Body of pancreas (tissue), 4 donors: ENCODE data around the gene PHOX2B.

Experiments
- POLR2A ChIP-seq, 3 donors: fragments of 450-650 bp; IDR thresholded peaks; one replicate each; pipeline ENCODE4 v1.6.1; 2016; ENCODE audit warnings: antibody characterized with exemption in 3 of 3, mild to moderate bottlenecking in 2 of 3
- TF ChIP-seq, protein P1 (sequence below), 7 experiments: fragments of 450-650 bp in 4 of 7; fragments of 200-600 bp in 3 of 7; sonication (generic) in 3 of 7; IDR thresholded peaks; one replicate each; pipeline ENCODE4 v1.5.1; 2016 to 2019; ENCODE audit warnings: antibody characterized with exemption in 7 of 7

DNA sequence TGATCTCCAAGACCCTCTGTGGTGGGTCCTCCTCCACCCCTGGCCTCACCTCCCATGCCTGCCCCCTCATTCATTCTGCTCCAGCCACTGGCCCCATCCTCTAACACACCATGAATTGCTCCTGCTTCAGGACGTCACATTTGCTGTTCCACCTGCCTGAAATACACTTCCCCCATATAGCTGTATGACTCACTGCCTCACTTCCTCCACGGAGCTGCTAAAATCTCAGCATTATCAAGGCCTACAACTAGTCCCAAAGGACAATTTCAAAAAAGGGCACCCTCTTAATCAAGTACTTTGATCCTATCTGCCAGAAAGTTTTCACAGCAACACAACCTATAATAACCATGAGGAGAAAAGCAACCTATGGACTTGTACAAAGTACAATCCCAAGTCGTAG is 43.6 kb upstream of the PHOX2B start:
- TF ChIP-seq POLR2A (IDR thresholded peaks at IDR 0.05) = no peak
- TF ChIP-seq, protein P1, sequence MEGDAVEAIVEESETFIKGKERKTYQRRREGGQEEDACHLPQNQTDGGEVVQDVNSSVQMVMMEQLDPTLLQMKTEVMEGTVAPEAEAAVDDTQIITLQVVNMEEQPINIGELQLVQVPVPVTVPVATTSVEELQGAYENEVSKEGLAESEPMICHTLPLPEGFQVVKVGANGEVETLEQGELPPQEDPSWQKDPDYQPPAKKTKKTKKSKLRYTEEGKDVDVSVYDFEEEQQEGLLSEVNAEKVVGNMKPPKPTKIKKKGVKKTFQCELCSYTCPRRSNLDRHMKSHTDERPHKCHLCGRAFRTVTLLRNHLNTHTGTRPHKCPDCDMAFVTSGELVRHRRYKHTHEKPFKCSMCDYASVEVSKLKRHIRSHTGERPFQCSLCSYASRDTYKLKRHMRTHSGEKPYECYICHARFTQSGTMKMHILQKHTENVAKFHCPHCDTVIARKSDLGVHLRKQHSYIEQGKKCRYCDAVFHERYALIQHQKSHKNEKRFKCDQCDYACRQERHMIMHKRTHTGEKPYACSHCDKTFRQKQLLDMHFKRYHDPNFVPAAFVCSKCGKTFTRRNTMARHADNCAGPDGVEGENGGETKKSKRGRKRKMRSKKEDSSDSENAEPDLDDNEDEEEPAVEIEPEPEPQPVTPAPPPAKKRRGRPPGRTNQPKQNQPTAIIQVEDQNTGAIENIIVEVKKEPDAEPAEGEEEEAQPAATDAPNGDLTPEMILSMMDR (IDR thresholded peaks at IDR 0.05) = no peak
